K562 (cell line): ENCODE data around the gene HOXC4. TPM values are rescaled to one million over a fixed set of nuclear protein-coding genes. Genes with fewer than 3 reads are reported as not detected.
A peak's percentile ranks its signal among the peaks of the same experiment; 100 is the strongest.

Source experiments
- ATAC-seq: fragments of 200-7000 bp; cut with Tn5 transposase; 3 replicates; pipeline ENCODE4 v1.9.1; 2020; ENCODE audit warnings: moderate library complexity
- BruUV-seq: library from RNA; stranded (reverse); fragments of 400-500 nt; replicated peaks from 2 replicates; lab custom pipeline; 2021; lab: Mats Ljungman, UMichigan
- CTCF ChIA-PET: fragments of 300-600 bp; formaldehyde crosslinking; extraction: SDS; loops from one replicate; lab custom pipeline; 2021; ENCODE audit warnings: low intra/inter-chr PET ratio; lab: Yijun Ruan, JAX
- POLR2A ChIA-PET: fragments of 300-600, 350-650 bp; sonication (Branson Sonifier 250); formaldehyde crosslinking; extraction: SDS; loops from one replicate; lab custom pipeline; 2021; ENCODE audit warnings: antibody characterized with exemption, inconsistent platforms; lab: Yijun Ruan, JAX
- DNase-seq, 4 experiments: peaks; one replicate each; pipeline versions ENCODE4 v3.0.0 to v3.0.0-alpha.2; 2011 to 2018; ENCODE audit warnings: low spot score in 3 of 4, mixed read lengths in 3 of 4; ENCODE audit errors: extremely low read depth in 1 of 4
- FAIRE-seq: peaks from 2 replicates; lab custom pipeline; 2011; peaks lifted over from hg19 to GRCh38; lab: Jason Lieb, UNC
- H2AFZ ChIP-seq: 2 replicates; pipeline ENCODE4 v1.6.0; 2011; ENCODE audit warnings: low read depth, low read length, control low read depth, inconsistent platforms
- H3K27ac ChIP-seq: fragments of 200-600 bp; 3 replicates; pipeline ENCODE4 v1.8.0; 2011; ENCODE audit warnings: low read depth, mild to moderate bottlenecking, control low read depth, inconsistent platforms, low read length, moderate library complexity, mixed read lengths; ENCODE audit errors: extremely low read depth
- H3K27me3 ChIP-seq, 2 experiments: fragments of 300-600 bp in 1 of 2; 2 replicates in 1 of 2; 3 replicates in 1 of 2; pipeline versions ENCODE4 v1.6.0 to v1.8.0; 2011; ENCODE audit warnings: inconsistent platforms in 2 of 2, low read length in 2 of 2, mild to moderate bottlenecking in 1 of 2, mixed read lengths in 1 of 2, moderate library complexity in 1 of 2; ENCODE audit not compliant: control insufficient read depth in 2 of 2, insufficient read depth in 2 of 2
- H3K36me3 ChIP-seq: fragments of 300-600 bp; 3 replicates; pipeline ENCODE4 v1.8.0; 2011; ENCODE audit warnings: mild to moderate bottlenecking, low read length, inconsistent platforms; ENCODE audit not compliant: control insufficient read depth, insufficient read depth
- H3K4me1 ChIP-seq, 2 experiments: fragments of 200-600 bp in 1 of 2; replicated peaks in 1 of 2; 2 replicates in 1 of 2; 3 replicates in 1 of 2; pipeline versions ENCODE4 v1.5.1 to v1.8.0; 2011; ENCODE audit warnings: inconsistent platforms in 2 of 2, low read length in 2 of 2, mild to moderate bottlenecking in 1 of 2, mixed read lengths in 1 of 2, moderate library complexity in 1 of 2; ENCODE audit not compliant: control insufficient read depth in 2 of 2, insufficient read depth in 2 of 2
- H3K4me2 ChIP-seq: 2 replicates; pipeline ENCODE4 v1.6.1; 2011; ENCODE audit warnings: low read length, control low read depth, inconsistent platforms, mixed read lengths; ENCODE audit not compliant: insufficient read depth
- H3K4me3 ChIP-seq: fragments of 200-600 bp; sonication (generic), shearing (Covaris generic); 2 replicates; pipeline ENCODE4 v1.5.1; 2016; ENCODE audit warnings: control low read depth, inconsistent platforms
- H3K79me2 ChIP-seq: fragments of 200-600 bp; 3 replicates; pipeline ENCODE4 v1.8.0; 2011; ENCODE audit warnings: low read length, inconsistent platforms; ENCODE audit not compliant: control insufficient read depth, insufficient read depth
- H3K9ac ChIP-seq, 2 experiments: 2 replicates each; pipeline versions ENCODE4 v1.6.0 to v1.6.1; 2011; ENCODE audit warnings: low read depth in 2 of 2, low read length in 2 of 2, control low read depth in 1 of 2, inconsistent platforms in 1 of 2, mild to moderate bottlenecking in 1 of 2, mixed read lengths in 1 of 2; ENCODE audit not compliant: insufficient read depth in 1 of 2
- H3K9me1 ChIP-seq: one replicate; pipeline ENCODE4 v1.6.0; 2011; ENCODE audit warnings: inconsistent platforms, mild to moderate bottlenecking, low read length, moderate library complexity; ENCODE audit not compliant: control insufficient read depth, insufficient read depth
- H3K9me3 ChIP-seq: replicated peaks from 2 replicates; pipeline ENCODE4 v1.5.1; 2011; ENCODE audit warnings: low read depth, low read length, inconsistent platforms; ENCODE audit not compliant: control insufficient read depth, insufficient read depth
- H4K20me1 ChIP-seq: replicated peaks from 2 replicates; pipeline ENCODE4 v1.6.1; 2011; ENCODE audit warnings: low read length, inconsistent platforms, mixed read lengths; ENCODE audit not compliant: control insufficient read depth, insufficient read depth
- ADNP ChIP-seq: fragments of 200-800 bp; sonication (Bioruptor generic); IDR thresholded peaks from 2 replicates; pipeline ENCODE4 v1.6.1; 2016; ENCODE audit warnings: missing genetic modification characterization, missing compliant biosample characterization
- ERF ChIP-seq: fragments of 450-650 bp; formaldehyde crosslinking; IDR thresholded peaks from 2 replicates; pipeline ENCODE4 v1.4.0; 2020; ENCODE audit warnings: mild to moderate bottlenecking, mixed read lengths
- ETS2 ChIP-seq: IDR thresholded peaks from 2 replicates; pipeline ENCODE4 v1.6.1; 2016; ENCODE audit warnings: borderline replicate concordance, missing genetic modification characterization, mild to moderate bottlenecking, moderate library complexity, missing compliant biosample characterization; ENCODE audit not compliant: poor library complexity, severe bottlenecking
- HMG20B ChIP-seq: fragments of 250-450 bp; sonication (Bioruptor Pico); IDR thresholded peaks from 2 replicates; pipeline ENCODE4 v1.5.0; 2021; ENCODE audit warnings: mild to moderate bottlenecking
- KLF13 ChIP-seq: fragments of 450-650 bp; IDR thresholded peaks from 2 replicates; pipeline ENCODE4 v1.6.1; 2016; ENCODE audit warnings: missing genetic modification characterization, low read depth, mild to moderate bottlenecking, missing compliant biosample characterization, moderate library complexity, borderline replicate concordance
- NFRKB ChIP-seq: fragments of 450-650 bp; IDR thresholded peaks from 2 replicates; pipeline ENCODE4 v1.6.1; 2016; ENCODE audit warnings: low read depth
- POLR3G ChIP-seq: IDR thresholded peaks from 2 replicates; pipeline ENCODE4 v1.6.1; 2011; ENCODE audit not compliant: insufficient read length, insufficient replicate concordance; ENCODE audit errors: extremely low read depth
- PRMT5 ChIP-seq: sonication (generic); formaldehyde crosslinking; IDR thresholded peaks from 2 replicates; pipeline ENCODE4 v1.5.0; 2020; ENCODE audit warnings: missing genetic modification reagents
- PTTG1 ChIP-seq: fragments of 450-650 bp; IDR thresholded peaks from 2 replicates; pipeline ENCODE4 v1.6.1; 2016; ENCODE audit warnings: low read depth, mild to moderate bottlenecking, missing genetic modification characterization, missing compliant biosample characterization
- PURB ChIP-seq: sonication (generic); formaldehyde crosslinking; IDR thresholded peaks from 2 replicates; pipeline ENCODE4 v1.9.0; 2021; ENCODE audit warnings: low read depth, mild to moderate bottlenecking, missing genetic modification reagents
- SMARCB1 ChIP-seq: IDR thresholded peaks from 2 replicates; pipeline ENCODE4 v1.6.1; 2011; ENCODE audit warnings: improper control_type of control experiment, low read depth; ENCODE audit not compliant: insufficient read length
- SREBF2 ChIP-seq: sonication (generic); formaldehyde crosslinking; IDR thresholded peaks from 2 replicates; pipeline ENCODE4 v1.4.0; 2020; ENCODE audit warnings: mild to moderate bottlenecking, missing genetic modification reagents
- ZBTB5 ChIP-seq: fragments of 450-650 bp; IDR thresholded peaks from 2 replicates; pipeline ENCODE4 v1.6.1; 2017; ENCODE audit warnings: antibody characterized with exemption
- ZBTB8A ChIP-seq: fragments of 450-650 bp; IDR thresholded peaks from 2 replicates; pipeline ENCODE4 v1.6.1; 2018; ENCODE audit warnings: mild to moderate bottlenecking, moderate library complexity; ENCODE audit not compliant: partially characterized antibody
- ZC3H4 ChIP-seq: sonication (generic); formaldehyde crosslinking; IDR thresholded peaks from 2 replicates; pipeline ENCODE4 v1.9.0; 2021; ENCODE audit warnings: missing genetic modification reagents, borderline replicate concordance
- ZFX ChIP-seq: sonication (generic); formaldehyde crosslinking; IDR thresholded peaks from 2 replicates; pipeline ENCODE4 v1.8.0; 2022; ENCODE audit warnings: mild to moderate bottlenecking, missing genetic modification reagents, moderate library complexity
- ZNF699 ChIP-seq: fragments of 250-450 bp; sonication (Bioruptor Pico); IDR thresholded peaks from 2 replicates; pipeline ENCODE4 v1.8.0; 2021; ENCODE audit warnings: mild to moderate bottlenecking, moderate library complexity; ENCODE audit not compliant: insufficient replicate concordance
- WGBS: fragments of 100-300 bp; shearing (Covaris generic); methylation state at CpG from one replicate; pipeline ENCODE4 v1.1.6; 2016; ENCODE audit warnings: low coverage, mixed read lengths; ENCODE audit not compliant: insufficient coverage; ENCODE audit errors: missing lambda C conversion rate; 5-methylcytosine and 5-hydroxymethylcytosine counted together
- in situ Hi-C: fragments of 300-500 bp; cut with MboI; formaldehyde crosslinking; loops from 4 replicates; pipeline ENCODE4 v1.15.0; 2018; ENCODE audit warnings: inconsistent platforms, mixed read lengths
- intact Hi-C: fragments of 100-400 bp; cut with micrococcal nuclease; formaldehyde crosslinking; loops from 2 replicates; pipeline ENCODE4 v1.14.2; 2022
- polyA plus RNA-seq, 8 experiments: library from polyadenylated mRNA; depleted of rRNA in 4 of 8; stranded (reverse) in 5 of 8; unstranded in 3 of 8; fragments of >200 nt; fragmentation: Nextera tagmentation in 2 of 8; fragmentation: Illumina TruSeq in 1 of 8; extraction: Ambion mirVana in 2 of 8; extraction: Trizol in 1 of 8; gene quantifications; 2 replicates each; pipeline versions ENCODE4 v1.2.1 to v1.2.3, GENCODE V29; 2011 to 2014; ENCODE audit warnings: inconsistent platforms in 1 of 8, missing spikeins in 1 of 8
- total RNA-seq, 7 experiments: library from RNA; depleted of rRNA in 6 of 7; stranded (reverse); fragments of >200 nt in 6 of 7; fragmentation: Illumina TruSeq in 2 of 7; extraction: Trizol in 2 of 7; gene quantifications; 2 replicates each; pipeline versions ENCODE4 v1.2.1 to v1.2.3, GENCODE V29; 2011 to 2021; ENCODE audit warnings: low replicate concordance in 1 of 7
- TF ChIP-seq, protein P1 (sequence below): sonication (generic); formaldehyde crosslinking; IDR thresholded peaks from 2 replicates; pipeline ENCODE4 v1.8.0; 2022; ENCODE audit warnings: mild to moderate bottlenecking, missing genetic modification reagents

HOXC4 gene
- total and polyA plus RNA-seq, 9 of the 15 experiments (the other 6 are each of a cell fraction or from before 2014, with no cell fraction given) = 0.06 to 1.5 (median 0.44) TPM; not detected in 1

DNA sequence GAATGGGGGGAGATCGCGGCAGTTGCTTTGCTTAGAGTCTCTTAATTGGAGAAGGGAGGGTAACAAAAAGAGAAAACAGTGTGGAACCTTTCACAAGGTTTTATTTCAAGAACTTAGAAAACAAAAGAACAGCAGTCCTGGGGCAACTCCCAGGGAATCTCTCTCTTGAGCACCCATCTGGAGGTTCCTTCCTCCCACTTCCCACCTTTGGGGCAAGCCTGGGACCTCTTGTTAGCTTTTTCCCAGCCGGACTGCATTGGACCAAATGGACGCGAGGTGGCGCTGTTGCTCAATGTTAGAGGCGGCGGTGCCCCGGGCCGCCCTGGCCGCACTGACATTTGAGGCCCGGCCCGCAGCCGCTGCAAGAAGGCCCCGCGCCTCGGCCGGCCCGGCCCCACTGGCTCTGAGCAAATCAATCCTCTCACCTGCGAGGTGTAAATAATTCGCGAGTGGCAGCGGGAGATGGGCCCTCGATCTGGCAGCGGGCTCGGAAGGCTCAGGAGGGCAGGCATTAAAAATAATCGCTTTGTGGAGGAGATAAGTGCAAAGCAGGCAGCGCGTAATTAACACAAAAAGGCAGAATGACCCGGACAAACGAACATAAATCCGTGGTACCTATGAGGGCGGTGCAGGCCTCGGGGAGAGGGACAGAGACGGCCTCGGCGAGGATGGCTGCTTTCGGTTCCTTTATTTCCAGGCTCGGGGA, 47.6 kb upstream of the HOXC4 start:
- peaks cover 3% of the 10 kb centered on the region; the same call in 2 of the 3 replicates for H3K79me2 ChIP-seq
- intact Hi-C loops (loop anchor here (1.0 to 2.0 kb wide), 4 partner anchors 21 to 185 kb away; partner anchors contain the start of genes HOXC10 and HOXC5), in situ Hi-C loops (no loop called here)
- FAIRE-seq (peak; percentile 93), ATAC-seq (peak; percentile 90), DNase-seq (peak; percentile 82 to 91 (median 86))
- peak overlapping the region; percentile 15; the same call in 1 of the 2 replicates for H2AFZ ChIP-seq
- H3K4me3 ChIP-seq = no peak overlapping the region
- no peaks in the 10 kb centered on the region for H3K9me1 ChIP-seq
- WGBS = 14% methylated on average over 33 of the region's 39 CpGs
- peaks cover 24 to 41% of the 10 kb centered on the region in 2 experiments for H3K4me1 ChIP-seq
- no peaks in the 10 kb centered on the region for H3K27me3 ChIP-seq
- H3K4me2 ChIP-seq = peak overlapping the region; percentile 54
- no peak overlapping the region for H3K27ac ChIP-seq
- POLR2A ChIA-PET = interaction anchor here (0.6 to 1.9 kb wide), 6 partner anchors 11 to 274 kb away, joined by 3 to 10 read pairs (median 4); partner anchors contain the start of gene HNRNPA1
- H4K20me1 ChIP-seq = no peaks in the 10 kb centered on the region; the same call in 1 of the 2 replicates
- CTCF ChIA-PET = interaction anchor here (0.6 to 3.0 kb wide), 16 partner anchors 12 to 211 kb away, joined by 3 to 42 read pairs (median 6); partner anchors contain the start of genes HOXC10 and HOXC5
- H3K9ac ChIP-seq = peak overlapping the region; percentile 17 to 79; a peak in 3 of 4 replicates
- no peaks in the 10 kb centered on the region for H3K36me3 ChIP-seq
- H3K9me3 ChIP-seq = no peaks in the 10 kb centered on the region
- no TSS peak for BruUV-seq
- TF ChIP-seq HMG20B (CRISPR knock-in tag) = 0 out of 2 replicates have a peak, but pooled peaks have one; percentile 19
- TF ChIP-seq ZBTB5 = no peak
- no peak for TF ChIP-seq ERF (CRISPR knock-in tag)
- no peak for TF ChIP-seq SMARCB1
- no peak for TF ChIP-seq PRMT5 (CRISPR knock-in tag)
- TF ChIP-seq ZC3H4 (CRISPR knock-in tag) = no peak
- TF ChIP-seq POLR3G = no peak
- TF ChIP-seq ZBTB8A = no peak
- no peak for TF ChIP-seq ETS2 (tag)
- no peak for TF ChIP-seq NFRKB
- TF ChIP-seq, protein P1, sequence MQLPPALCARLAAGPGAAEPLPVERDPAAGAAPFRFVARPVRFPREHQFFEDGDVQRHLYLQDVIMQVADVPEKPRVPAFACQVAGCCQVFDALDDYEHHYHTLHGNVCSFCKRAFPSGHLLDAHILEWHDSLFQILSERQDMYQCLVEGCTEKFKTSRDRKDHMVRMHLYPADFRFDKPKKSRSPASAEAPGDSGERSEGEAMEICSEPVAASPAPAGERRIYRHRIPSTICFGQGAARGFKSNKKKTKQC (CRISPR knock-in tag) = 0 out of 2 replicates have a peak, but pooled peaks have one; percentile 59
- no peak for TF ChIP-seq PTTG1
- no peak for TF ChIP-seq KLF13 (tag)
- TF ChIP-seq PURB = no peak
- TF ChIP-seq ADNP (tag) = no peak
- TF ChIP-seq ZFX = peak; percentile 96
- no peak for TF ChIP-seq ZNF699 (CRISPR knock-in tag)
- no peak for TF ChIP-seq SREBF2
